SK-N-SH (cell line): ENCODE results near the gene TYROBP.

Experiments used
- CHD2 ChIP-seq: fragments of 150-350 bp; IDR thresholded peaks from 2 replicates; pipeline ENCODE4 v1.6.1; 2018; ENCODE audit warnings: low read length; ENCODE audit not compliant: partially characterized antibody
- ELF1 ChIP-seq: IDR thresholded peaks from 2 replicates; pipeline ENCODE4 v1.4.0; 2012
- EP300 ChIP-seq, 2 experiments: IDR thresholded peaks; 2 replicates each; pipeline versions ENCODE4 v1.4.0 to v1.6.1; 2012; ENCODE audit warnings: borderline replicate concordance in 1 of 2, low read depth in 1 of 2, low read length in 1 of 2
- EZH2phosphoT487 ChIP-seq: fragments of 200-600 bp; sonication (generic); IDR thresholded peaks from 2 replicates; pipeline ENCODE4 v1.6.1; 2017; ENCODE audit warnings: low read depth, mixed run types, mild to moderate bottlenecking, antibody characterized with exemption, moderate library complexity, borderline replicate concordance
- FOXM1 ChIP-seq: IDR thresholded peaks from 2 replicates; pipeline ENCODE4 v1.4.0; 2012; ENCODE audit warnings: low read depth, mild to moderate bottlenecking
- GABPA ChIP-seq: IDR thresholded peaks from 2 replicates; pipeline ENCODE4 v1.4.0; 2012; ENCODE audit warnings: low read depth, mild to moderate bottlenecking
- RXRA ChIP-seq: IDR thresholded peaks from 2 replicates; pipeline ENCODE4 v1.4.0; 2012; ENCODE audit warnings: low read depth, mild to moderate bottlenecking, borderline replicate concordance
- TAF1 ChIP-seq: IDR thresholded peaks from 2 replicates; pipeline ENCODE4 v1.6.1; 2012; ENCODE audit warnings: low read depth, mild to moderate bottlenecking, low read length, moderate library complexity, borderline replicate concordance
- TEAD4 ChIP-seq: IDR thresholded peaks from 2 replicates; pipeline ENCODE4 v1.4.0; 2012; ENCODE audit warnings: mild to moderate bottlenecking, borderline replicate concordance; ENCODE audit not compliant: insufficient read depth
- USF2 ChIP-seq: fragments of 150-350 bp; IDR thresholded peaks from 2 replicates; pipeline ENCODE4 v1.6.1; 2017; ENCODE audit warnings: antibody characterized with exemption, low read length, low read depth, borderline replicate concordance
- TF ChIP-seq, protein P1 (sequence below): fragments of 200-600 bp; sonication (generic); IDR thresholded peaks from 2 replicates; pipeline ENCODE4 v1.6.1; 2017; ENCODE audit warnings: antibody characterized with exemption, mild to moderate bottlenecking, moderate library complexity
- TF ChIP-seq, protein P2 (sequence below): IDR thresholded peaks from 2 replicates; pipeline ENCODE4; 2012

DNA sequence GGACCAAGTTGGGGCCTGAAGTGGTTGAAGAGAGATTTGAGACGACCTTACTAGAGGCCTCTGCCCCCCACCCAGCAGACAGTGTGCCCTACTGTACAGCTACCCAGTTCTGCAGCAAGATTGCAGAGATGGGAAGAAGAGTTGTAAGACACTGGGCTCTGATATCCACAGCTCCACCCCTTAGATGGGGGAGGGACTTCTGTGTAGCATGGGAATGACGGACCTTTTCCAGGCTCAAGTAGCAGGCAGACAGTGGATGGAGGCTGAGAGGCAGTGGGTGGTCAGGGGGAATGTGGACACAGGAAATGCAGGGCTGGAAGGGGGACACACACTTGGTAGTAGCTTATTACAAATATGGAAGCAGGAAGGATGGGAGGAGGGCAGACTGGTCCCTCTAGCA, 41.0 kb upstream of the TYROBP start:
- TF ChIP-seq, protein P1, sequence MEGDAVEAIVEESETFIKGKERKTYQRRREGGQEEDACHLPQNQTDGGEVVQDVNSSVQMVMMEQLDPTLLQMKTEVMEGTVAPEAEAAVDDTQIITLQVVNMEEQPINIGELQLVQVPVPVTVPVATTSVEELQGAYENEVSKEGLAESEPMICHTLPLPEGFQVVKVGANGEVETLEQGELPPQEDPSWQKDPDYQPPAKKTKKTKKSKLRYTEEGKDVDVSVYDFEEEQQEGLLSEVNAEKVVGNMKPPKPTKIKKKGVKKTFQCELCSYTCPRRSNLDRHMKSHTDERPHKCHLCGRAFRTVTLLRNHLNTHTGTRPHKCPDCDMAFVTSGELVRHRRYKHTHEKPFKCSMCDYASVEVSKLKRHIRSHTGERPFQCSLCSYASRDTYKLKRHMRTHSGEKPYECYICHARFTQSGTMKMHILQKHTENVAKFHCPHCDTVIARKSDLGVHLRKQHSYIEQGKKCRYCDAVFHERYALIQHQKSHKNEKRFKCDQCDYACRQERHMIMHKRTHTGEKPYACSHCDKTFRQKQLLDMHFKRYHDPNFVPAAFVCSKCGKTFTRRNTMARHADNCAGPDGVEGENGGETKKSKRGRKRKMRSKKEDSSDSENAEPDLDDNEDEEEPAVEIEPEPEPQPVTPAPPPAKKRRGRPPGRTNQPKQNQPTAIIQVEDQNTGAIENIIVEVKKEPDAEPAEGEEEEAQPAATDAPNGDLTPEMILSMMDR, result no peak
- TF ChIP-seq ELF1, result no peak
- no peak for TF ChIP-seq EP300 (IDR thresholded peaks at IDR 0.05; ENCODE audit: borderline replicate concordance in 1 of 2, low read depth in 1 of 2, low read length in 1 of 2)
- TF ChIP-seq CHD2, result no peak
- TF ChIP-seq EZH2phosphoT487, result no peak
- TF ChIP-seq USF2, result no peak
- no peak for TF ChIP-seq RXRA
- TF ChIP-seq, protein P2, sequence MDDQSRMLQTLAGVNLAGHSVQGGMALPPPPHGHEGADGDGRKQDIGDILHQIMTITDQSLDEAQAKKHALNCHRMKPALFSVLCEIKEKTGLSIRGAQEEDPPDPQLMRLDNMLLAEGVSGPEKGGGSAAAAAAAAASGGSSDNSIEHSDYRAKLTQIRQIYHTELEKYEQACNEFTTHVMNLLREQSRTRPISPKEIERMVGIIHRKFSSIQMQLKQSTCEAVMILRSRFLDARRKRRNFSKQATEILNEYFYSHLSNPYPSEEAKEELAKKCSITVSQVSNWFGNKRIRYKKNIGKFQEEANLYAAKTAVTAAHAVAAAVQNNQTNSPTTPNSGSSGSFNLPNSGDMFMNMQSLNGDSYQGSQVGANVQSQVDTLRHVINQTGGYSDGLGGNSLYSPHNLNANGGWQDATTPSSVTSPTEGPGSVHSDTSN, result no peak
- no peak for TF ChIP-seq FOXM1
- no peak for TF ChIP-seq TAF1
- no peak for TF ChIP-seq TEAD4
- no peak for TF ChIP-seq GABPA
